ENCODE measurements around the gene C14orf132. TPM values are rescaled to one million over a fixed set of nuclear protein-coding genes. Genes with fewer than 3 reads are reported as not detected.

The C14orf132 gene
- total RNA-seq, 4 donors from 2014 or later: 2.7 to 3.7 (median 3.0) TPM

- Histone ChIP-seq H3K4me1 (no peaks in the 10 kb centered on the region), H3K27me3 (no peaks in the 10 kb centered on the region), H3K27ac (no peak overlapping the region), H3K4me3 (replicated peaks in 1 of 3) (no peak overlapping the region), H3K9me3 (no peaks in the 10 kb centered on the region), H3K36me3 (no peaks in the 10 kb centered on the region)
- no peak for TF ChIP-seq POLR2A (IDR thresholded peaks at IDR 0.05)
- TF ChIP-seq CTCF (IDR thresholded peaks at IDR 0.05): no peak
- no peak for DNase-seq
- WGBS, 2 donors: 71 to 84% methylated on average over 1 of the region's 1 CpG
- intact Hi-C loops (cut with DNase I): no loop called here
Observed at GRCh38 chr14:96138241-96138640, 99.1 kb downstream of the C14orf132 start.

DNA sequence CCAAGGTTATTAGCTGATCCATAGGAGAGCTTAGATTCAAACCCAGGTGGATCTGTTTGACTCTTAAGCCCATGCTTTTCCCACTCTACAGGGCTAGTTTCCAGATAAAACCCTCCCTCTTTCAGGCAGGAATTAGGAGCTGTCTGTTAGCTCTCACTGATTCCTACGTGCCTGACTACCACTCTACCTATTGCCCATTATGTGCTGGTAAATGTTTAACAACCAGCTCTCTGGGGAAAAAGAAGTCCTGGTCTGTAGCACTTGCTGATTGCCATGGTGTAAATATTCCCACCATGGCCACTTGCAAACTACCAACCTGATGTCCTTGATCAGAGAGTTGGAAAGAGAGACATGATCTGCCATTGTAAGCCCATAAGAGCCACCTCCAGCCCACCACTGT lies 100.0 kb downstream of the C14orf132 start:
- 73 to 86% methylated on average over 1 of the region's 1 CpG for WGBS, 2 donors
- intact Hi-C loops (cut with DNase I): no loop called here
- TF ChIP-seq POLR2A (IDR thresholded peaks at IDR 0.05) (no peak), CTCF (IDR thresholded peaks at IDR 0.05) (no peak)

GRCh38 chr14:96139879-96140278 lies 100.7 kb downstream of the C14orf132 start:
- Histone ChIP-seq H3K4me3 (replicated peaks in 1 of 3) (no peak overlapping the region), H3K4me1 (no peaks in the 10 kb centered on the region), H3K36me3 (no peaks in the 10 kb centered on the region), H3K9me3 (no peaks in the 10 kb centered on the region), H3K27ac (no peak overlapping the region), H3K27me3 (no peaks in the 10 kb centered on the region)
- no peak for DNase-seq
- WGBS, 2 donors: 93 to 97% methylated on average over 2 of the region's 2 CpGs
- TF ChIP-seq CTCF (IDR thresholded peaks at IDR 0.05): no peak
- no peak for TF ChIP-seq POLR2A (IDR thresholded peaks at IDR 0.05)
- intact Hi-C loops (cut with DNase I): no loop called here

More for the DNA sequence above, 100.0 kb downstream of the C14orf132 start:
- Histone ChIP-seq H3K4me1 (no peaks in the 10 kb centered on the region), H3K36me3 (no peaks in the 10 kb centered on the region), H3K27ac (no peak overlapping the region), H3K27me3 (no peaks in the 10 kb centered on the region), H3K4me3 (replicated peaks in 1 of 3) (no peak overlapping the region), H3K9me3 (no peaks in the 10 kb centered on the region)
- no peak for DNase-seq

DNA sequence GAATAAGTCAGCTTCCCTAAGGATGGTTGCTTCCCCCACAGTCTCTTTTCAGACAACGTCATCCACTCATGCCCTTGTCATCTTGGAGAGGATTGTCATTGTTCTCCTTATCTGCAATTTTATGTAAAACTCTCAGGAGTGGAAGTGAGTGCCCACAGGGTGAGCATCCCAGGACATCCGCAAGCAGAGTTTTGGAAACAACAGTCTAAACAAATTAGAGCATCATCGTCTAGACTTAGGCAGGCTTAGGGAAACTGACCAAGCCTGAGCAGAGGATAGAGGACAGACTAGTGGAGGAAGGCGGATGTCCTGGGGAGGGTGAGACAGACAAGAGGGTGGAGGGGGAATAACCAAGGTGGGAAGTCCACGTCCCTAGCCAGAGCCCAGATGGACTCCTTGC lies 101.8 kb downstream of the C14orf132 start:
- Histone ChIP-seq H3K36me3 (no peaks in the 10 kb centered on the region), H3K9me3 (no peaks in the 10 kb centered on the region), H3K27me3 (no peaks in the 10 kb centered on the region), H3K4me3 (replicated peaks in 1 of 3) (no peak overlapping the region), H3K4me1 (peaks cover 4 to 5% of the 10 kb centered on the region in 2 donors), H3K27ac (no peak overlapping the region)
- DNase-seq: no peak
- intact Hi-C loops (cut with DNase I): no loop called here
- TF ChIP-seq POLR2A (IDR thresholded peaks at IDR 0.05) (no peak), CTCF (IDR thresholded peaks at IDR 0.05) (no peak)
- WGBS, 2 donors: 76 to 83% methylated on average over 5 of the region's 5 CpGs

Small RNA genes lying within 50 kb of the gene (small RNA-seq; reads per million reads assigned to genes)
- gene AL137190.1: not detected

Other genes starting within 250 kb of the C14orf132 start
- gene TUNAR, start 162.5 kb upstream of the C14orf132 start, total RNA-seq: under 1 TPM in 1 of 4 donors, not detected in 3; 0.44 TPM
- gene BDKRB2, start 165.5 kb downstream of the C14orf132 start, total RNA-seq: 1 to 10 TPM; 3.2 to 9.9 (median 5.3) TPM
- gene BDKRB1, start 216.8 kb downstream of the C14orf132 start, total RNA-seq: 1 to 10 TPM in 1 of 4 donors, under 1 TPM in 2, not detected in 1; 0.78 to 1.0 (median 0.94) TPM